HG03575 (cell line): ENCODE measurements around the gene PNRC2.

Experiments used
- ATAC-seq: cut with Tn5 transposase; IDR thresholded peaks from one replicate; pipeline ENCODE4 v1.9.1; 2021; ENCODE audit not compliant: unreplicated experiment, insufficient number of reproducible peaks, low FRiP score; ENCODE audit errors: extremely low read depth

The PNRC2 gene

GRCh38 chr1:23959461-23960290 is at the start of gene PNRC2:
Gene PNRC2, plus strand, starts transcription at chr1:23959828. Its CDS starts 1,630 bp downstream, at chr1:23961458.
- ATAC-seq, result peak; percentile 25

- ATAC-seq, result no peak
Observed at GRCh38 chr1:23910144-23910543, 49.5 kb upstream of the PNRC2 start.

GRCh38 chr1:23910553-23911246 is 48.9 kb upstream of the PNRC2 start:
- ATAC-seq, result no peak

- ATAC-seq, result no peak
Observed at GRCh38 chr1:23911921-23912320, 47.7 kb upstream of the PNRC2 start.

DNA sequence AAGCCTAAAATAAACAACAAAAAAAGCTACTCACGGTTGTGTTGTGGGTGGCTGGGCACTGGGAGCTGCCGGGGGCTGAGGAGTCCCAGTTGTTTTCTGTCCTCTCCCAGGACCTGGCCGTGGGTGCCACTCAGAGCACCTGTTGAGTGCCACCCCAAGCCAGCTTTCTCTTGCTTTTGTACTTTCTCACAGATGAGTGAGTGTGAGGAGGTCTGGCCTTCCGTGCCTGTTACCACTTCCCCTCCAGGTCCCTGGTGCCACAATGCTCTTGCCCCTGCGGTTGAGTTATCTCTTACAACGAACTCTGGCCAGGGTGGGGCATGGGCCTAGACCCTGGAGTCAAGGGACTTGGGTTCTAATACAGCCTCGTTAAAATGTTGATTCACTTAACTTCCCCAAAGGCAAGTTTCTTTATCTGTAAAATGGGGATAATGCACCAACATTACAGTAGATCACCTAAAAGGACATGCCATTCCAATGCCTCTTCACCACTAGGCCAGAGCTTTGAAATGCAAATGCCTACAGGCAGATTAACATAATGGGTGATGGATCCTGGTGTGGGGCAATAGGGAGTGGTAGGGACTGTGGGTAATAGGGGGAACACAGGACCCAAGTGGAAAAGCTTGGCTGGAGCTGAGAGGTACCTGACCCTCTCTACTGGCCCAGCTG is 46.3 kb upstream of the PNRC2 start, which contains the start of gene CNR2:
CNR2 (minus strand) TSS at position 151 of the 669 bp plus-strand sequence. CDS start 37,745 bp downstream, outside the sequence.
- no peak for ATAC-seq

DNA sequence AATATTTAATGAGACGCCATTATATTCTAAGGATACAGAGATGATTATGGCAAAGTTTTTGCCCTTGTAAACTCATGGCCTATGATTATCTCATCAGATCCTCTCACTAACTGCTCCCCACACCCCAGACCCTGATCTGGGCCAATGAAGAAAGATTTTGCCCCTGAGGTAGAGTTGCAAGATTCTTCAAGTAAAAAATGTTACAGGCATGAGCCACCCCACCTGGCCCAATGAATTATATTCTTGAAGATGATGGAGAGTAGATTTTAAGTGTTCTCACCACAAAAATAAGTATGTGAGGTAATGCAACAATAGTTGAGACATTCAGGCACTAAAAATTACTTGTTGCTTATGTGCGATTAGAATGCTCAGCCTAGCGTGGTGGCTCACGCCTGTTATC is 44.7 kb upstream of the PNRC2 start:
- ATAC-seq, result no peak

- ATAC-seq, result no peak
Observed at GRCh38 chr1:23915466-23915865, 44.2 kb upstream of the PNRC2 start.

GRCh38 chr1:23916209-23917131 is 43.2 kb upstream of the PNRC2 start:
- no peak for ATAC-seq

DNA sequence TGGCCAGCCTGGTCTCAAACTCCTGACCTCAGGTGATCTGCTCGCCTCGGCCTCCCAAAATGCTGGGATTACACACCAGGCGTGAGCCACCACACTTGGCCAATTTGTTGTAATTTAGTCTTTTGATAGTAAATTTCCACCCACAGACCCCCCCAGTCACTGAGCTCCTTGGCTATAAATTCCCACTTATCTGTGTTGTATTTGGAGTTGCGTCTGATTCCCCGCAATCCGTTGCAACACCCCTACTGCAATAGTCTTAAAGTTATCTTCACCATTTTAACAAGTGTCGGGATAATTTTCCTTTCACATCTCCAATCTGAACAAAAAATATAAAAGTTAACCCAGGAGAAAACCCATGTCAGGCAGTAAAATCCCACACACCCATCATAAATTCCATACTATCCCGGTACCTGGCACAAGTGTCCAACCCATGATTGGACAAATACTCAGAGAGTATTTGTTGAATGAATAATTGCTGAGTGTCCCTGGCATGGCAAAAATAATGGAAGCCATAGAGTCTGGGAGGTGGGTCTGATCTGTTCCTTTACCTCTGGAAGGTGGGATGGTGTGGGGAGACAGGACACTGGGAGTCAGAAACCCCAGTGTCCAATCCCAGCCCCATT is 37.2 kb upstream of the PNRC2 start:
- no peak for ATAC-seq

DNA sequence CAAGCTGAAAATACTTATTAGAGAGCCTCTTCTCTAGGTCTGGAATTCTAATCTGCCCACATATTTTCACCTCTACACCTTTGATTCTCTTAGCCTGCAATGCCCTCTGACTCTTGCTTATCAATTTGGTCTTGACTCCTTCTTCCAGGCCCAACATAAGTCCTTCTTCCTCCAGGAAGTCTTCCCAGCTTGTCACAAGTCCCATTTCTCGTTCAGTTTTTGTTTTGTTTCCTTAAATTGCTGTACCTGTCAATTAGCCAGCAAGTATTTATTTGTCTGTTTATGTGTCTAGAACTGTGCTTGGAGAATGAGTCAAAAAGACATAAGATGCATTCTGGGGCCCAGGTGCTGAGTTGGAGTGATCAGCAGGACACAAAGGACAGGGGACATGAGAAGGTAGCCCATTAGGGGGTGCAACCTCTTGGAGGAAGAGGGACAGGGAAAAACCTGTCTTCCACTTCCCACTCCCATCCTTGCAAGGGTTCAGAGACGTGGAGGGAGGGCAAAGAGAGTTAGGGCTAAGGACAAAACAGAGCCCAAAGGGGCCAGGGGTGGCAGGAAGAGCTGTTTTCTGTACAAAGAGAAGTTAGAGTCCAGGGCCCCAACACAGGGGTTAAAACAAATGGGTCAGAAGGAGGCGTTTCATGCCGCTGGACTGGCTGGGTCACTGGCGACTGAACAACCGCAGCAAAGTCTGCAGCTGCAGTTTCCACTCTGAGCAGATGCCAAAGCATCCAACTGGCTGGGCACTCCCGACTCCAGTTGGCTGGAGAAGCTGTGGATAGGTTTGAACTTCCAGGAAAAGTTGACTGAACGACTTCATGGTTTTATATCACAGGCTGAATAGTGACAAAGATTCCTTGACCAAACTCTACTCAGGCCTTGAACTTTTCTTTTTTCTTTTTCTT is 35.8 kb upstream of the PNRC2 start:
- no peak for ATAC-seq

DNA sequence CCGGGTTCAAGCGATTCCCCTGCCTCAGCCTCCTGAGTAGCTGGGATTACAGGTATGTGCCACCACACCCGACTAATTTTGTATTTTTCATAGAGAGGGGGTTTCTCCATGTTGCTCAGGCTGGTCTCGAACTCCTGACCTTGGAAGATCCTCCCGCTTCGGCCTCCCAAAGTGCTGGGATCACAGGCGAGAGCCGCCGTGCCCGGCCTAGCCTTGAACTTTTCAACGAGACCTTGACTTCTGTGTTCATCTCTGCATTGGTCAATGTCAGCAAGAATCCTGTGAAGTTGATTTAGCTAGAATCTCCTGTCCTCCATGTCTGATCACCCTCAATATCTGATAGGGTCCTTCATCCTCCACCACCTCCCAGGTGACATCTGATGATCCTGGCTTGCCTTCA is 35.0 kb upstream of the PNRC2 start:
- no peak for ATAC-seq

- no peak for ATAC-seq
Observed at GRCh38 chr1:23925279-23925678, 34.3 kb upstream of the PNRC2 start.

DNA sequence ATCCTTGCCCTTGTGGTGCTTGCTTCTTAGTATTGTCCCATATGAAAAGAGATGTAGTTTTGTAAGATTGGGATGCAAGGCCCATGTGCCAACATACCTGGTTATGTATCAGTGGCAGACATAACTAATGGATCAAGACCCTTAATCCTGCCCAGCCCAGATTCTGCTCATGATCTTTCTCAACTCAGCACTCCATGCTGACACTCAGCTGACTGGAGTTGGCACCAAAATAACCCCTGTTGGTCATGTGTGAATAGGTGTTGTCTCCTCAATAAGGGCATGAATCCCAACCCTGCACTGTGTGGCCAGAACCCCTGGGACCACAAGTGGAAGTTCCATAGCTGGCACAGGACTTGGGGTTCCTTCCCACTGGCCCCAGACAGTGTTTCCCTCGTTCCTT is 32.5 kb upstream of the PNRC2 start:
- no peak for ATAC-seq

DNA sequence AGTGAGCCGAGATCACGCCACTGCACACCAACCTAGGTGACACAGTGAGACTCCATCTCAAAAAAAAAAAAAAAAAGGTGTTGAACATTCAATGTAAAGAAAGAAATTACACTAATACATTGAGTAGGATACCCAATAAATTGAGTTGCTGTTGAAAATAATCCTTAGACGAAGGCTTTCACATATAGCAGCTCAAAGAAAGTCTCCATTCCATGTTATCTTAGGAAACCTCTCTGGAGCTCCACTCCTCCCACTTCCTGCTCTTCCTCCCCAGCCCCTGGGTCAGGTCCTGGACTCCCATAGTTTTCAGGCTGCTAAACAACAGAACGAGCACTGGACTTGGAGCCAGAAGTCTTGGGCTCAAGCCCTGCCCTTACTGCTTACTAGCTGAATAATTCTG is 30.8 kb upstream of the PNRC2 start:
- ATAC-seq, result no peak

DNA sequence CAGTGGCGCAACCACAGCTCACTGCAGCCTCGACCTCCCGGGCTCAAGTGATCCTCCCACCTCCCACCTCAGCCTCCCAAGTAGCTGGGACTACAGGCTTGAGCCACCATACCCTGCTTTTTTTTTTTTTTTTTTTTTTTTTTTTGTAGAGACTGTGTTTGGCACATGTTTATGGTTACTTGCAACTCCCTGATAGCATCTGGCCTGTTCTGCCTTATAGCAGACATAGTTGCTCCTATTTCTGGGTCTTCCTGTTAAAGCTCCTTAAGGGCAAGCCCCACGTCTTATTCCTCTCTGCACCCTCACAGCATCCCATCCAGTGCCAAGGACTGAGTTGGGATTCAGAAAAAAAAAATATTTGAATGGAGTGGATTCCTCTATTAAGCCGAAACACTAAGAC is 29.4 kb upstream of the PNRC2 start:
- no peak for ATAC-seq

GRCh38 chr1:23930861-23931490 is 28.7 kb upstream of the PNRC2 start:
- ATAC-seq, result no peak

DNA sequence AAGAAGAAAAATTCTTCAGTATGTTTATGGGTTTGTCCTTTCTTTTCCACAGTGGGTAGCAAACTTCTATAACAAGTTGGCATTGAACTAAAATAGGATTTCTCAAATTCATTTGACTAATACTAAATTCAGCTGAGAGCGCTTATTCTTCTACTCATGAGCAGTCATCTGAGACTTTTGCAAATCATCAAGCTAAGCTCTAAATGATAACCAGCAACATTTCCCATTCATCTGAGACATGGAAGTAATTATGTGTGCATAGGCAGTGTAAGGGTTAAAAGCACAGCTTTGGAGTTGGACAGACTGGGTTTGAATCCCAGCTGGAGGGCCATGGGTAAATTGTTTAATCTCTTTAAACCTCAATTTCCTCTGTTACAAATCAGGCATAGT is 28.1 kb upstream of the PNRC2 start:
- ATAC-seq, result no peak
